Keratinocyte (primary cell): ENCODE data around the gene SASH1. TPM values are rescaled to one million over a fixed set of nuclear protein-coding genes. Genes with fewer than 3 reads are reported as not detected.

ENCODE experiments used
- DNase-seq: peaks from one replicate; pipeline ENCODE4 v3.0.0-alpha.2; 2011; ENCODE audit warnings: low read depth, missing footprints, low spot score
- FAIRE-seq: peaks from 2 replicates; lab custom pipeline; 2011; peaks lifted over from hg19 to GRCh38; lab: Jason Lieb, UNC
- H2AFZ ChIP-seq: 2 replicates; pipeline ENCODE4 v1.6.0; 2012; ENCODE audit warnings: low read length, control low read depth, inconsistent platforms; ENCODE audit not compliant: control insufficient read depth
- H3K27ac ChIP-seq: 2 replicates; pipeline ENCODE4 v1.5.1; 2011; ENCODE audit warnings: low read length; ENCODE audit not compliant: control insufficient read depth, insufficient read depth
- H3K27me3 ChIP-seq: 3 replicates; pipeline ENCODE4 v1.6.0; 2011; ENCODE audit warnings: low read length; ENCODE audit not compliant: control insufficient read depth, insufficient read depth; ENCODE audit errors: extremely low read depth
- H3K36me3 ChIP-seq, 2 experiments: 2 replicates in 1 of 2; 3 replicates in 1 of 2; pipeline ENCODE4 v1.5.1; 2011; ENCODE audit warnings: low read length in 2 of 2, mild to moderate bottlenecking in 1 of 2; ENCODE audit not compliant: control insufficient read depth in 2 of 2, insufficient read depth in 2 of 2; ENCODE audit errors: extremely low read depth in 1 of 2
- H3K4me1 ChIP-seq: 3 replicates; pipeline ENCODE4 v1.5.1; 2011; ENCODE audit warnings: low read length; ENCODE audit not compliant: control insufficient read depth, insufficient read depth; ENCODE audit errors: extremely low read depth
- H3K4me2 ChIP-seq: 3 replicates; pipeline ENCODE4 v1.6.0; 2011; ENCODE audit warnings: low read depth, low read length; ENCODE audit not compliant: control insufficient read depth, insufficient read depth; ENCODE audit errors: extremely low read depth
- H3K4me3 ChIP-seq, 3 experiments: fragments of 200-600 bp in 1 of 3; sonication (generic) in 1 of 3; 2 replicates in 2 of 3; 3 replicates in 1 of 3; pipeline ENCODE4 v1.5.1; 2011 to 2016; ENCODE audit warnings: low read length in 3 of 3, mild to moderate bottlenecking in 3 of 3, control low read depth in 2 of 3, inconsistent platforms in 1 of 3, low read depth in 1 of 3, mixed read lengths in 1 of 3, mixed run types in 1 of 3, moderate library complexity in 1 of 3; ENCODE audit not compliant: control insufficient read depth in 2 of 3, insufficient read depth in 2 of 3; ENCODE audit errors: extremely low read depth in 1 of 3
- H3K79me2 ChIP-seq: 2 replicates; pipeline ENCODE4 v1.6.0; 2012; ENCODE audit warnings: low read length; ENCODE audit not compliant: control insufficient read depth, insufficient read depth
- H3K9ac ChIP-seq: 3 replicates; pipeline ENCODE4 v1.6.0; 2011; ENCODE audit warnings: low read length; ENCODE audit not compliant: control insufficient read depth, insufficient read depth; ENCODE audit errors: extremely low read depth
- H3K9me1 ChIP-seq: 3 replicates; pipeline ENCODE4 v1.6.0; 2011; ENCODE audit warnings: low read length; ENCODE audit not compliant: control insufficient read depth, insufficient read depth; ENCODE audit errors: extremely low read depth
- H3K9me3 ChIP-seq: 2 replicates; pipeline ENCODE4 v1.5.1; 2012; ENCODE audit warnings: low read depth, low read length; ENCODE audit not compliant: control insufficient read depth
- H4K20me1 ChIP-seq: 3 replicates; pipeline ENCODE4 v1.6.0; 2011; ENCODE audit warnings: low read length; ENCODE audit not compliant: control insufficient read depth, insufficient read depth; ENCODE audit errors: extremely low read depth
- EZH2 ChIP-seq: IDR thresholded peaks from one replicate; pipeline ENCODE4 v1.6.1; 2012; ENCODE audit warnings: inconsistent platforms, mild to moderate bottlenecking, low read length, moderate library complexity
- dilution Hi-C: fragments of 300-500 bp; cut with MboI; formaldehyde crosslinking; loops from one replicate; pipeline ENCODE4 v1.7.0; 2020; ENCODE audit warnings: low sequenced_read_pairs; ENCODE audit not compliant: extremely low pct_ligation_motif_present
- polyA plus RNA-seq, 5 experiments: library from polyadenylated mRNA; depleted of rRNA in 3 of 5; stranded (reverse) in 3 of 5; stranded (forward) in 1 of 5; unstranded in 1 of 5; fragments of >200 nt; gene quantifications; 1 replicate in 1 of 5; 2 replicates in 3 of 5; 3 replicates in 1 of 5; pipeline versions ENCODE4 v1.2.1 to v1.2.3, GENCODE V29; 2011 to 2012; ENCODE audit warnings: missing spikeins in 2 of 5, low read depth in 1 of 5, low replicate concordance in 1 of 5
- TF ChIP-seq, protein P1 (sequence below), 3 experiments: IDR thresholded peaks in 1 of 3; conservative IDR thresholded peaks in 1 of 3; optimal IDR thresholded peaks in 1 of 3; 2 replicates in 2 of 3; 3 replicates in 1 of 3; pipeline versions ENCODE3 to v1.5.1; 2011; ENCODE audit warnings: low read length in 3 of 3, mild to moderate bottlenecking in 3 of 3, moderate library complexity in 2 of 3, control low read depth in 1 of 3, inconsistent platforms in 1 of 3; ENCODE audit not compliant: insufficient read depth in 2 of 3; ENCODE audit errors: extremely low read depth in 1 of 3

The SASH1 gene
- polyA plus RNA-seq, 1 donor (not counting 4 experiments of a cell fraction or from before 2014, with no cell fraction given) = 4.4 TPM

DNA sequence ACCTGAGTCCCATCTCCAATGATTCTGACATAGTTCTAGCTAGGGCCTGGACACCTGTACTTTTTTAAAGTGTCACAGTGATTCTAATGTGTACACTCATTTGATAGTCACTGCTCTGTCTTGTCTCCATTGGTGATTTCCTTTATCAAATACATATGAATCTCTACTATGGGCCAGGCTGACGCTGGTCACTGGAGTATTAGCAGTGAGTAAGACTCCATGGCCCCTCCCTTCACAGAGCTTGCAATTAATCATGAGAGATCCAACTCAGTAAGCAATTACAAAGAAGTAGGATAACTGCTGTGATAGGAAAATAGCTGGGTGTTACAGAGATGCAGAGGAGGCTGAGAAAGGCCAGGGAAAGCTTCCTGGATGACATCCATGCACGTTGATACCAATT lies 19.3 kb upstream of the SASH1 start:
- TF ChIP-seq, protein P1, sequence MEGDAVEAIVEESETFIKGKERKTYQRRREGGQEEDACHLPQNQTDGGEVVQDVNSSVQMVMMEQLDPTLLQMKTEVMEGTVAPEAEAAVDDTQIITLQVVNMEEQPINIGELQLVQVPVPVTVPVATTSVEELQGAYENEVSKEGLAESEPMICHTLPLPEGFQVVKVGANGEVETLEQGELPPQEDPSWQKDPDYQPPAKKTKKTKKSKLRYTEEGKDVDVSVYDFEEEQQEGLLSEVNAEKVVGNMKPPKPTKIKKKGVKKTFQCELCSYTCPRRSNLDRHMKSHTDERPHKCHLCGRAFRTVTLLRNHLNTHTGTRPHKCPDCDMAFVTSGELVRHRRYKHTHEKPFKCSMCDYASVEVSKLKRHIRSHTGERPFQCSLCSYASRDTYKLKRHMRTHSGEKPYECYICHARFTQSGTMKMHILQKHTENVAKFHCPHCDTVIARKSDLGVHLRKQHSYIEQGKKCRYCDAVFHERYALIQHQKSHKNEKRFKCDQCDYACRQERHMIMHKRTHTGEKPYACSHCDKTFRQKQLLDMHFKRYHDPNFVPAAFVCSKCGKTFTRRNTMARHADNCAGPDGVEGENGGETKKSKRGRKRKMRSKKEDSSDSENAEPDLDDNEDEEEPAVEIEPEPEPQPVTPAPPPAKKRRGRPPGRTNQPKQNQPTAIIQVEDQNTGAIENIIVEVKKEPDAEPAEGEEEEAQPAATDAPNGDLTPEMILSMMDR (optimal IDR thresholded peaks at IDR 0.05 in 1 of 3, IDR thresholded peaks at IDR 0.05 in 1 of 3, conservative IDR thresholded peaks at IDR 0.05 in 1 of 3; ENCODE audit: extremely low read depth in 1 of 3, insufficient read depth in 2 of 3, low read length in 3 of 3) = no peak
- no peak for TF ChIP-seq EZH2
- Histone ChIP-seq H3K4me3 (no peak overlapping the region), H3K9me1 (no peaks in the 10 kb centered on the region), H3K79me2 (no peaks in the 10 kb centered on the region), H2AFZ (no peak overlapping the region), H4K20me1 (no peaks in the 10 kb centered on the region), H3K27ac (no peak overlapping the region), H3K4me2 (no peak overlapping the region), H3K9ac (no peak overlapping the region), H3K36me3 (no peaks in the 10 kb centered on the region), H3K4me1 (no peaks in the 10 kb centered on the region), H3K9me3 (no peaks in the 10 kb centered on the region), H3K27me3 (no peaks in the 10 kb centered on the region)
- DNase-seq (no peak), FAIRE-seq (no peak)
- dilution Hi-C loops = no loop called here

DNA sequence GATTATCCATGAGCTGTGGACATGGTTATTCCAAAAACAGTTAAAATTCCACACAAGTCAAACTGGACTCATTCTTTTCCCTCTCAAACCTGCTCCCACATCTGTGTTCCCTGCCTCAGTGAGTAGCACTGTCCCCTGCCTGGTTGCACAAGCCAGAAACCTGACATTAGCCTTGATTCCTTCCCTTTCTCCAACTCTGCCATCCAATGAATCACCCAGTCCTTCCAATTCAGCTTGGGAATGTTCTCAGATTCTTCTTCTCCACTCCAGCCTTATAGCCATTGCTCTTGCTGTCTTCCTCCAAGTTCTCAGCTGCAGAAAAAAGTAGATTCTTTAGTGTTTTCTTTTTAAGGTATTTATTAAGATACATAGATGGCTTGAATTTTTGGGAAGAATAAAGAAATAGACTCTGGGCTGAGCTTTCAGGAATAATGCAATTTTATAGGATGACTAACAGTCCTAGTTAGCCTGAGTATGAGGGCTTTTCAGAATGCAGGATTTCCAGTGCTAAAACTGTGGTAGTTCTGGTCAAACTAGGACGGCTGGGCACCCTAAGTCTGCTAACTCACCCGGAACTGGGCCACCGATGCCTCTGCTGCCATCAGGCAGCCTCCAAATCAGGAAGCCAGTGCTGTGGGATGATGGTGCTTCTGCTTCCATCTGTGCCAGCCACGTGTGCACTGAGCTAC lies 18.2 kb upstream of the SASH1 start:
- H3K36me3 ChIP-seq = no peaks in the 10 kb centered on the region
- no peak overlapping the region for H3K27ac ChIP-seq
- no peaks in the 10 kb centered on the region for H3K9me1 ChIP-seq
- H3K4me3 ChIP-seq = no peak overlapping the region
- no peaks in the 10 kb centered on the region for H3K9me3 ChIP-seq
- DNase-seq = no peak
- peaks cover 3% of the 10 kb centered on the region for H3K4me1 ChIP-seq
- no peak overlapping the region for H3K4me2 ChIP-seq
- dilution Hi-C loops = no loop called here
- H3K9ac ChIP-seq = no peak overlapping the region
- H2AFZ ChIP-seq = no peak overlapping the region
- no peaks in the 10 kb centered on the region for H4K20me1 ChIP-seq
- FAIRE-seq = no peak
- H3K79me2 ChIP-seq = no peaks in the 10 kb centered on the region
- no peaks in the 10 kb centered on the region for H3K27me3 ChIP-seq
- TF ChIP-seq, protein P1 (optimal IDR thresholded peaks at IDR 0.05 in 1 of 3, IDR thresholded peaks at IDR 0.05 in 1 of 3, conservative IDR thresholded peaks at IDR 0.05 in 1 of 3; ENCODE audit: extremely low read depth in 1 of 3, insufficient read depth in 2 of 3, low read length in 3 of 3) = no peak
